Amniotic stem cell (primary cell): Measurements from ENCODE around the gene RAB3C.

Experiments used
- DNase-seq: peaks from one replicate; lab custom pipeline; 2025; lab: John Stamatoyannopoulos, UW

Gene RAB3C

GRCh38 chr5:58735637-58736036 is 152.8 kb downstream of the RAB3C start:
- DNase-seq, result no peak

GRCh38 chr5:58736214-58736613 is 153.3 kb downstream of the RAB3C start:
- no peak for DNase-seq

DNA sequence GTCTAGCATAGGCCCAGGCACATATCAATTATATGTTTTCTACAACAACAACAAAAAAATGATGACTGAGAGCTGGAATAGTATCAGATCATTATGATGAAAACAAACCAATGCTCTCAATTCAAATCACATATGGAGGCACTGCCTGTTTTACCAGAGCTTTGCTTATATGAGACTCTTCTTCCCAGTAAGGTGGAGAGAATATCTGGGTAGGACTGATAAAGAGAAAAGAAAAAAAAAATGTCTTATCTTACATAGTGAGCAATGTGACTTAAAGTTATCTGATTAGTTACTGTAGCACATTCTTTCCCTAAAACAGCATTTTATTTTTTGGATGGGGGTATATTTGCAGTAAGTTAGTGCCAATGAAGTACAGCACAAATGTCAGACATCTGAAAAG is 154.8 kb downstream of the RAB3C start:
- no peak for DNase-seq

GRCh38 chr5:58738336-58738735 is 155.5 kb downstream of the RAB3C start:
- no peak for DNase-seq

DNA sequence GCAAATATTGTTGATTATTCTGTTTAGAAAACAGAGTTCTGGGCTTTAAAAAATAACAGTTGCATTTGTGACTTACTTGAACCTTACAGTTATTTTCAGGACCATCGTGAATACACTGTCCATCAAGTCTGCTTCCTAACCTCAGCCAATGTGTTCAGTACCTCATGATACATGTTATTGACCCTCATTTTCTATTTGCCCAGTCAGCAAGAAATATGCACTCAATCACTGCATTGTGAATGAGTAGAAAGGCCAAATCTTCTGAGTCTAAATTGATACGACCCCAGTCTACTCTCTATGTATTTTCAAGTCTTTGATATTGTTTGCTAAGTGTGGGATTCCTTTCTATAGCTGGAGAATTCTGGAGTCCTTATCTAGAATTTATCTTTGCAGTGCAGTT is 156.2 kb downstream of the RAB3C start:
- no peak for DNase-seq

GRCh38 chr5:58740956-58741355 is 158.1 kb downstream of the RAB3C start:
- DNase-seq, result no peak

DNA sequence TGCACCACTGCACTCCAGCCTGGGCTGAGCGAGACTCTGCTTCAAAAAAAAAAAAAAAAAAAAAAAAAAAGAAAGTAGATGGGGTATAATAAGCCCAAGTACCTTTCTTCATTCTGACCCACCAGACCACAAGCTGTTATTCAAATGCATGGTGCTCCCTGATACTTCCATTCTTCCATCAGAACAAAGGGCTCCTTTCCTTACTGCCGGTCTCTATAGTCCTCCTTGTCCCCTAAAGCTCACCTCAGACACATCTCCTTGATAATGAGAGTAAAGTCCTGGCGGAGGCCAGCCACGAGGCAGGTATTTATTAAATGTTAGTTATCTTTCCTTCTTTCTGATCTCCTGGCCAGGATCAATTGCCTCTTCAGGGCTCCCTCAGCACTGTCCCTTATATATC is 162.5 kb downstream of the RAB3C start:
- no peak for DNase-seq

- DNase-seq, result no peak
Observed at GRCh38 chr5:58746321-58746720, 163.4 kb downstream of the RAB3C start.

DNA sequence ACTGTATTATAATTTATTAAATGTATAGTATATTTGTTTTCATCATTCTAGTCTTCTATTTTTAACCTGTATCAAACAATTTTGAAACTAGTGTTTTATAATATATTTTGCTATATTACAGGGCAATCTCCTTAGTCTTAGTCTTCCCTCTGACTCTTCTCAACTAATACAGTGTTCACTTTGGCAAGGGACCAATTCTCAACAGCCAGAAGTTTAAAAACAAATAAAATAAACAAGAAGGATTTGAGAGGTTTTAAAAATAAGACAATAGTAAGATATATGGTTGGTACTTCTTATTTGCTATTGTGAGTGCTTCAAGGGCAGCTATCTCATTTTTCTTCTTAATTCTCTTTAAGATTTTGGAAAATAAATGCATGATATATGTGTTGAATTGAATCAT is 167.2 kb downstream of the RAB3C start:
- DNase-seq, result no peak

DNA sequence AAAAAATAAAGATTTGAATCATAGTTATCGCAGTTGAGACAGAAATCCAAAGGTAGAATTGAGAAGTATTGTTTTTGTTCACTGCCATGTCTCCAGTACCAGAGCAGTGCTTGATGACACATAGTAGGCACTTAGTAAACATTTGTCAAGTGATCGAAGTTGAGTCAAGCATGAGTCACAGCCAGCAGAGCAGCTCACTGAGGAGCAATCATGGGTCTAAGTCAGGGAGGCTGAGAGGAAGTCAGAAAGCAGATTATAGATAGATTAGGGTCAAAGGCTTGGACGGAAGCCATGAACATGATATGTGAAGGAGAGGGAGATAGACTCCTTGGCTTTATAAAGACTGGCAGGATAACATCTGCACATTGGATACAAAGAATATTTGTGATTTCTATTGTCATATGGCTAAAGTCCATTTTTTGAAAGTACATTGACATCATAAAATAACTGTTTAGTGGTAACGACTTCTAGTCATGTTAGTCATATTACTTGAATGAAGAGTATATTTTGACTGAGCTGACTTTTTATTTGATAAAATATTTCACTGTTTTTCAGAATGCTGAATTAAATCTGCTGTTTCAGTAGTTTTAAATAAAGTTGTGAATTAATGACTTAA is 168.5 kb downstream of the RAB3C start:
- DNase-seq, result no peak

GRCh38 chr5:58752104-58752503 is 169.2 kb downstream of the RAB3C start:
- DNase-seq, result no peak

DNA sequence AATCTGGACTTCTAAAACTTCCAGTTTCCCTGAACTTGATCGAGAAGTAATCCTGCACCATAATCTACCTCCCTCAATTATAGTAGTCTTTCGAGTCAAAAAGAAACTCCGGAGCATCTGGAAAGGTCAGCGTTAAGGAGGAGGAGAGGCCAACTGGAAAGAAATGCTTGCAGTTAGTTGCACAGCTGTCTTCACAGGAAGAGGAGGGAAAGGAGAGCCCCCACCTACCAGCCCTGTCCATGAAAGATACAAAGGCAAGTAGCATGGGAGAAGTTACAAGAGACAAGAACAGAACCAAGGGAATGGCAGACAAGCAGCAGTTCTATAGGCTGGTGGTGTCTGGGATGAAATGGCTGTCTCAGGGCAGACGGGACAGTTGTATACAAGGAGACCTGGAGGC is 170.6 kb downstream of the RAB3C start:
- no peak for DNase-seq

GRCh38 chr5:58754250-58754649 is 171.4 kb downstream of the RAB3C start:
- DNase-seq, result no peak

DNA sequence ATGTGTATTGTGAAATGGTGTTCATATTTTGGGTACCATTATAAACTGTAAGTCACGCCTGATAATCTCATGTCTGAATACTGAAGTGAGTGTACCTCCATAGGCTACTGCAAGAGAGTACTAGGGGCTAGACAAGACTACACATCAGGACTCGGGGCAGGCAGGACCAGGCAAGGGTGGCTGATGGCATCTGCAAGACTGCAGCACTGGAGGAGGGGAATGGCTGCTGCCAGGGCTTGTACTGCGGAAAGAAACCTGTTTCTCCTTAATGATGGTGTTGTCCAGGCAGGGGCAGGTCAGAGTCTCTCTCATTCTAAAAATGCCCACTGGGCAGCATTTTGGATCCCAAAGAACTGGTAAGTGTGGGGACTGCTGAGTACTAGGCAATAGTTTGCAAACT is 172.5 kb downstream of the RAB3C start:
- DNase-seq, result no peak

DNA sequence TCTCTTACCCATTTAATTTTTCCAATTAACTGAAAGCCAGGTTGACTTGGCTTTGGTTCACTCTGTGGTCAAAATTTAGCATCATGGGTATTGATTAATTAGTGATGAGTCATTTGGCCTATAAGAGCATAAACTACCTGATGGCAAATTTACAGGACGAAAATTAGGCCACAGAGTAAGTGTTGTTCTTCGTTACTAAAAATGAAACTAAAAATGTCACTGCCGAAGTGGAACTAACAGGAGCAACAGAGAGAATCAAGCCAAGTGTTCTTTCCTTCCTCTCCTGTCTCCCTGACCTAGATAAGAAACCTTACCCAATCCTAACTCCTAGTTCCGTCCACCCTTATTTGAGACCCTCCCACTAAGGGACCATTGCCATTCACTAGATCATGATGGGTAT is 176.9 kb downstream of the RAB3C start:
- DNase-seq, result no peak

- DNase-seq, result no peak
Observed at GRCh38 chr5:58760222-58760621, 177.3 kb downstream of the RAB3C start.

DNA sequence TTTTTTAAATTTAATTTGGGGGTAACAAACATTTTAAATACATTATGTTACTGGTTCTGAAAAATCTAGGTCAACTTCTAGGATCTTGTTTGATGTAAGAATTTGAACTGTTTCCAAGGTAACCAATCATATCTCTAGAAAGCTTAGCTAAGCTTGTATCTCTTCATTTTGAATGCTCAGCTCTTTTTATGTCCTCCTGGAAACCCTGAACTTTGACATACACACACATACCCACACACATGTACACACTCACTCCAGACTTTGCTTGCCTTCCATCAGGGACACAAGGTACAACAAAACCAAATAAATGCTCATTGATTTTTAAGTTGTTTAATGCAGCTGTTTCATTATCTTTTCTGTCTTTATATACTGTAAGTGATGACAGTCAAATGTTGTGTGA is 178.5 kb downstream of the RAB3C start:
- no peak for DNase-seq

GRCh38 chr5:58763390-58763789 is 180.5 kb downstream of the RAB3C start:
- no peak for DNase-seq

- no peak for DNase-seq
Observed at GRCh38 chr5:58764199-58764598, 181.3 kb downstream of the RAB3C start.

GRCh38 chr5:58765058-58765457 is 182.2 kb downstream of the RAB3C start:
- DNase-seq, result no peak

DNA sequence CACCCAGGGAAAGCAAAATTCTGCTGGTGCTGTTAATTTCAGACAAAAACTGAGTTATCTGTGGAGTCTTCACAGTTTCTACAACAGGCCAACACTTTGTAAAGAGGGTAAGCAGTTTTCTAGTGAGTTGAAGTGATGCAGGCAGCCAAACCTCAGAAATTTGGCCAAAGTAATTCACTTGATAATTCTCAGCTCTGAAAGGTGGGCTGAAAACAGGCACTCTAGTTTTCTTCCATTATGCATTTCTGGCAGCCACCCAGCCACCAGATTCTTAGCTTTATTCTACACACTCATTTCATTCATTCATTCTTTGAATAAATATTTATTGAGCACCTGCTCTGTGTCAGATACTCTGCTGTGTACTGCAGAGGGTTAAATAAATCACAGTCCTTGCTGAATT is 184.2 kb downstream of the RAB3C start:
- DNase-seq, result no peak

GRCh38 chr5:58770136-58770535 is 187.3 kb downstream of the RAB3C start:
- no peak for DNase-seq

GRCh38 chr5:58771796-58772195 is 188.9 kb downstream of the RAB3C start:
- DNase-seq, result no peak

GRCh38 chr5:58773744-58774441 is 191.0 kb downstream of the RAB3C start:
- DNase-seq, result no peak
